GM12878 (cell line): ENCODE results near the gene AKAP5. TPM values are rescaled to one million over a fixed set of nuclear protein-coding genes. Genes with fewer than 3 reads are reported as not detected.

Experiments
- CBX5 ChIP-seq: sonication (generic); IDR thresholded peaks from 2 replicates; pipeline ENCODE4 v1.6.1; 2016; ENCODE audit warnings: low read depth, moderate library complexity, mild to moderate bottlenecking, inconsistent platforms
- CREM ChIP-seq: IDR thresholded peaks from 2 replicates; pipeline ENCODE4 v1.6.1; 2014; ENCODE audit warnings: antibody characterized with exemption, low read depth
- FOS ChIP-seq: IDR thresholded peaks from 3 replicates; pipeline ENCODE4 v1.6.1; 2011; ENCODE audit warnings: borderline replicate concordance; ENCODE audit not compliant: insufficient read length; ENCODE audit errors: extremely low read depth
- FOXK2 ChIP-seq: fragments of 450-650 bp; IDR thresholded peaks from 2 replicates; pipeline ENCODE4 v1.6.1; 2017; ENCODE audit warnings: mild to moderate bottlenecking, moderate library complexity
- IRF4 ChIP-seq: IDR thresholded peaks from 2 replicates; pipeline ENCODE4 v1.6.1; 2011; ENCODE audit warnings: low read depth, low read length
- MYC ChIP-seq: IDR thresholded peaks from 2 replicates; pipeline ENCODE4 v1.6.1; 2011; ENCODE audit warnings: mild to moderate bottlenecking, low read length, moderate library complexity, inconsistent platforms; ENCODE audit not compliant: insufficient read depth, insufficient replicate concordance, insufficient read length, severe bottlenecking
- NFIC ChIP-seq: IDR thresholded peaks from 2 replicates; pipeline ENCODE4 v1.6.1; 2012; ENCODE audit warnings: low read depth, mild to moderate bottlenecking, inconsistent platforms, low read length, moderate library complexity
- NFYB ChIP-seq: IDR thresholded peaks from 2 replicates; pipeline ENCODE4 v1.6.1; 2011; ENCODE audit warnings: low read depth, mild to moderate bottlenecking, low read length, improper control_type of control experiment, moderate library complexity; ENCODE audit not compliant: insufficient read depth
- PAX5 ChIP-seq: IDR thresholded peaks from 2 replicates; pipeline ENCODE4 v1.6.1; 2011; ENCODE audit warnings: low read depth, low read length, borderline replicate concordance
- PKNOX1 ChIP-seq: fragments of 450-650 bp; IDR thresholded peaks from 2 replicates; pipeline ENCODE4 v1.6.1; 2016; ENCODE audit warnings: mild to moderate bottlenecking
- RAD21 ChIP-seq: IDR thresholded peaks from 2 replicates; pipeline ENCODE4 v1.6.1; 2011; ENCODE audit warnings: mild to moderate bottlenecking, low read depth, low read length, moderate library complexity; ENCODE audit not compliant: insufficient read depth
- RELB ChIP-seq: fragments of 450-650 bp; IDR thresholded peaks from 2 replicates; pipeline ENCODE4 v1.6.1; 2017; ENCODE audit warnings: low read depth, mild to moderate bottlenecking, moderate library complexity
- REST ChIP-seq: IDR thresholded peaks from 2 replicates; pipeline ENCODE4 v1.6.1; 2012; ENCODE audit warnings: mild to moderate bottlenecking, low read depth, low read length
- SIN3A ChIP-seq: IDR thresholded peaks from 2 replicates; pipeline ENCODE4 v1.6.1; 2012; ENCODE audit warnings: low read depth, low read length, improper control_type of control experiment
- SIX5 ChIP-seq: IDR thresholded peaks from 2 replicates; pipeline ENCODE4 v1.6.1; 2011; ENCODE audit warnings: mild to moderate bottlenecking, low read depth, low read length, moderate library complexity; ENCODE audit not compliant: severe bottlenecking
- SREBF1 ChIP-seq: IDR thresholded peaks from 2 replicates; pipeline ENCODE4 v1.6.1; 2012; ENCODE audit warnings: mild to moderate bottlenecking, low read length
- TARDBP ChIP-seq: IDR thresholded peaks from 2 replicates; pipeline ENCODE4 v1.6.1; 2016; ENCODE audit warnings: borderline replicate concordance
- ZBED1 ChIP-seq: IDR thresholded peaks from 2 replicates; pipeline ENCODE4 v1.6.1; 2016; ENCODE audit warnings: borderline replicate concordance
- ZBTB40 ChIP-seq: fragments of 450-650 bp; IDR thresholded peaks from 2 replicates; pipeline ENCODE4 v1.6.1; 2016; ENCODE audit warnings: mild to moderate bottlenecking, moderate library complexity, borderline replicate concordance
- ZNF274 ChIP-seq: IDR thresholded peaks from one replicate; pipeline ENCODE4 v1.8.0; 2011; ENCODE audit not compliant: insufficient read length, insufficient read depth
- polyA plus RNA-seq, 11 experiments: library from polyadenylated mRNA; depleted of rRNA in 4 of 11; unstranded in 6 of 11; stranded (reverse) in 5 of 11; fragments of >200 nt; fragmentation: Nextera tagmentation in 4 of 11; fragmentation: Illumina TruSeq in 1 of 11; extraction: Ambion mirVana in 4 of 11; extraction: Trizol in 1 of 11; gene quantifications; 1 replicate in 1 of 11; 2 replicates in 10 of 11; pipeline versions ENCODE4 v1.2.1 to v1.2.3, GENCODE V29; 2011 to 2016; ENCODE audit warnings: inconsistent platforms in 2 of 11, missing spikeins in 2 of 11, low read depth in 1 of 11
- total RNA-seq, 4 experiments: library from RNA; depleted of rRNA in 3 of 4; stranded (reverse); fragments of >200 nt in 3 of 4; fragmentation: Illumina TruSeq in 1 of 4; extraction: Trizol in 1 of 4; gene quantifications; 2 replicates each; pipeline versions ENCODE4 v1.2.1 to v1.2.3, GENCODE V29; 2013 to 2021

AKAP5 gene
- total and polyA plus RNA-seq, 10 of the 15 experiments (the other 5 are each of a cell fraction or from before 2014, with no cell fraction given): 0.45 to 5.1 (median 1.7) TPM

- TF ChIP-seq ZBTB40: no peak
- TF ChIP-seq TARDBP: no peak
- peak; percentile 56 for TF ChIP-seq PAX5
- peak; percentile 71 for TF ChIP-seq NFIC
- no peak for TF ChIP-seq CBX5
- TF ChIP-seq MYC: no peak
- no peak for TF ChIP-seq FOS
- peak; percentile 65; the same call in 1 of the 2 replicates for TF ChIP-seq CREM
- no peak for TF ChIP-seq REST
- no peak for TF ChIP-seq SREBF1
- 0 out of 2 replicates have a peak, but pooled peaks have one; percentile 32 for TF ChIP-seq ZBED1
- TF ChIP-seq SIN3A: no peak
- no peak for TF ChIP-seq NFYB
- no peak for TF ChIP-seq IRF4
- no peak for TF ChIP-seq ZNF274
- no peak for TF ChIP-seq SIX5
- TF ChIP-seq PKNOX1: peak; percentile 88
- no peak for TF ChIP-seq RAD21
- no peak for TF ChIP-seq FOXK2
- TF ChIP-seq RELB: peak; percentile 72; the same call in 1 of the 2 replicates
These were observed 20.1 kb upstream of the AKAP5 start (continued) for GRCh38 chr14:64444984-64445845.
